ENCODE measurements around the gene NEURL1B.
"Not testable (repeated sequence)": the region's sequence is repeated elsewhere in the genome, so short reads cannot be mapped to it uniquely, and the experiment has no call there.

NEURL1B gene

DNA sequence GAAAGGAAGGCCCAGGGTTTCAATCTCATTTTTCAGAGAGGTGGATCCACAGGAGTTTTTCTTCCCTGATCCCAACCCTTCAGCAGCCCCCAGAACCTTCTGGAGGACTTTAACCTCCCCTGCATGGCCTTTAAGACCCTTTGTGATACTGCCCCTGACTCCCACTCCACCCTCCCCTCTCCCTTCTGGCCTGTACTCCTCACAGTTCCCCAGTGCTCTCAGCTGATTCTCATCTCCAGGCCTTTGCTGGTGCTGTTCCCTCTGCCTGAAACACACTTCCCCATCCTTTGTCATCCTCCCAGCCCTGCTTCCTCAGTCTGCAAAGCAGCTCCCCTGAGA is 18.5 kb downstream of the NEURL1B start:
- no peak for DNase-seq

DNA sequence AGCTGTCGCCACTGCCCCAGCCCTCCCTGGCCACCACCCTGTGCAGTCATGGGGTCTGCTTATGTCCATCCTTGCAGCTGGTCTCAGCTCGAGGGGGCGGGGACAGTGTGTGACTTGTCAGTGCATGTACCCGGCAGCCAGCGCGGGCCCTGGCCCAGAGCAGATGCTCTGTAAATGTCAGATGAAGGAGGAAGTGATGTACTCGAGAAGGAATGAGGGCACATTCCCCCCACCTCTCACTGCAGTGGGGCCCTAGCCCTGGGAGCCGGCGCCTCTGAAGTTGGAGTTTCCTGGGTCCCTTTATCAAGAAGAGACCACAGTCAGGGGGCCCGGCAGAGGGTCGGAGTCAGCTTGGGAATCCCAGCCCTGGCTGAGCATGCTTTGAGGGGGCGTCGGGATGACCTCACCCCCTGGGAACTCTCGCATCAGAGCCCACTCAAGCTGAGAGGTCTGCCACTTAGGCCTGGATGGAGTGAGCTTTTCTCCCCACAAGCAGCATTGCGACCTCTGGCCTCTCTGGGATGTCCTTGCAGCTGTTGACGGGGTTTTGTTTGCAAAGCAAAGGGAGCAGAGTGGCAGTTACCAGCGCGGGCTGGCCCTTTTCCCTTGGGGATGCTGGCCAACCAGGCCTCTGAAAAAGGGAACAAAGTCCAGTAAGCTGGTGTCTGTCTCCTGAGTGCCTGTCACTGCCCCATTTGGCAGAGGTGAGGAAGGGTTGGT is 19.0 kb downstream of the NEURL1B start:
- DNase-seq, result peak in 1 of 2 donors; percentile 19

GRCh38 chr5:172660974-172661373 is 19.9 kb downstream of the NEURL1B start:
- DNase-seq, result no peak

DNA sequence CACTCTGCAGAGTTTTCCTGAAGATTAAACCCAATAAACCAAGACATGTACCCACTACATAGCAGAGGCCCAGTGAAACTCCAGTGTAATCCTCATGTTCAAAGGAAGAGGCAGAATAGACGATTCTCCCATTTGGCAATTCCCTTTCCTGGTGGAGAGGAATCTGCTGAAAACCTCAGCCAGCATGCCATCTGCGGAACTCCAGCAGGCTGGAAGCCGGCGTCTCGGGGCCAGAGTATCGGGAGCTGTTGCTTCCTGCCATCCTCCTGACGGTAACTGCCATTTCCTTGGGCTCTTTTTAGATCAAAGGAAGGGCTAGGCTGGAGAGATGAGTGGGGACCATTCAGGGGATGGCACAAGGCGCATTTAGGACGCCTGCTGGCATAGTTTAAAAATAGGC is 20.5 kb downstream of the NEURL1B start:
- no peak for DNase-seq

GRCh38 chr5:172662596-172662995 is 21.5 kb downstream of the NEURL1B start:
- DNase-seq, result no peak

DNA sequence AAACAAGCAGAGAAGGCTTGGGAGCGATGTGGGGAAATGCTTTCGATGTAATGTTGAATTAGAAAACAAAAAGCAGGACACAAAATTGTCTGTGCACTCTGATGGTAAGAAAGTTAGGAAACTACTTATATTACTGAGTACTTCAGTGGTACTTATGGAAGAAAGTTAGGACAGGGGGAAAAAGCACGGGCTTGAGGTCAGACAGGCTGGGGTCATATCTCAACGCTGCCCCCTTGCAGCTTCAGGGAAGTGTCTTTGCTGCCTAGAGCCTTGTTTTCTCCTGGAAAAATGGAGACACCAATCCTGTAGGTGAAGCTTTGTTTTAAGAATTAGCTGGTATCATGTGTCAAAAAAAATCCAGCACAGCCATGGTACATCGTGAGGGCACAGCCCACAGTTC is 23.0 kb downstream of the NEURL1B start:
- DNase-seq, result no peak

DNA sequence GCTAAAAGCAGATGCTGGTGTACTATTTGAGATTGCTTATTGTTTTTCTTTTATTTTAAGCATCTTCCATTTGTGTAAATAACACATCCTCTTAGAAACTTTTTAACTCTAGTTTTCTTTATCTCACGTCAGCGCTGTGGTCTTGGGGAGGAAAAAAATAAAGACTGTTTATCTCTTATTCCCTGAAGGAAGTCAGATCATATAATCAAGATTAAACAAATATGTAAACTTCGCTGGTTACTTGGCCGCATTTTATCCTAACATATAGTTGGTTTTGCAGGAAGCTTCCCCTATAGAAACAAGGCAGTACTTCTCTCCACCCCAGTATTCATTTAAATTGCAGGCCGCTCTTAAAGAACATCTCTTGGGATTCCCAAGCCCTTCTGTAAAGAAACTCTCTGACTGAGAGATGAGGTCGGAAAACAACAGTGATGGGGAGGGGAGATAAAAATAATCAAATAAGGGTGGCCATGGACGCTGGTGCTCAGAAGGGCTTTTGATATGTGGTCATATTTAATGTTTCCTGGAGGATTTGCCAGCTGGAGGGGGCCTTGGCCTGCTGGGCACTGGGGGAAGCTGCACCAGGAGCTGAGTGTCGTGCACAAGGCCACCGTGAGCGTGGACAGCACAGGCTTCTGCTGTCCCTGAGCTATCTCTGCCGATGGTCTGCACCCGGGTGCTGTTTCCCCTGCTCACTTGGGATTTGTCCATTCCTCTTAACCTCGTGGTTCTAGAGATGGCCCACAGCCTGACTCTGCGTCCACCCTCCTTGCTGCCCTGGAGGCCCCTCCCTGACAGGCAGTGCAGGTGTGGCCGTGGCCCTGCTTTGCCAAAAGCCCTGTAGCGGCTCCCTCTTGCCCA is 23.8 kb downstream of the NEURL1B start:
- DNase-seq, result no peak

- no peak for DNase-seq
These were observed 25.2 kb downstream of the NEURL1B start for GRCh38 chr5:172666251-172666650.

- DNase-seq, result no peak
These were observed 26.9 kb downstream of the NEURL1B start for GRCh38 chr5:172667786-172668593.

- DNase-seq, result no peak
These were observed 27.6 kb downstream of the NEURL1B start for GRCh38 chr5:172668594-172669071.

- no peak for DNase-seq
These were observed 28.4 kb downstream of the NEURL1B start for GRCh38 chr5:172669386-172670004.

DNA sequence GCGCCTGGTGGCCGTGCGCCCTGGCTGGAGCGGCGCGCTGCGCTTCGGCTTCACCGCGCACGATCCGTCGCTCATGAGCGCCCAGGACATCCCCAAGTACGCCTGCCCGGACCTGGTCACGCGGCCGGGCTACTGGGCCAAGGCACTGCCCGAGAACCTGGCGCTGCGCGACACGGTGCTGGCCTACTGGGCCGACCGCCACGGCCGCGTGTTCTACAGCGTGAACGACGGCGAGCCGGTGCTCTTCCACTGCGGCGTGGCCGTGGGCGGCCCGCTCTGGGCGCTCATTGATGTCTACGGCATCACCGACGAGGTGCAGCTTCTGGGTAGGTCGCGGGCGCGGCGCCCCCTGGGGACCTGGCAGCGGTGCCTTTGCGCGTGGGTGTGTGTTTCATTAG is 28.9 kb downstream of the NEURL1B start:
- no peak for DNase-seq

GRCh38 chr5:172670444-172670843 is 29.4 kb downstream of the NEURL1B start:
- DNase-seq, result no peak

- no peak for DNase-seq
These were observed 30.0 kb downstream of the NEURL1B start for GRCh38 chr5:172671091-172671490.

DNA sequence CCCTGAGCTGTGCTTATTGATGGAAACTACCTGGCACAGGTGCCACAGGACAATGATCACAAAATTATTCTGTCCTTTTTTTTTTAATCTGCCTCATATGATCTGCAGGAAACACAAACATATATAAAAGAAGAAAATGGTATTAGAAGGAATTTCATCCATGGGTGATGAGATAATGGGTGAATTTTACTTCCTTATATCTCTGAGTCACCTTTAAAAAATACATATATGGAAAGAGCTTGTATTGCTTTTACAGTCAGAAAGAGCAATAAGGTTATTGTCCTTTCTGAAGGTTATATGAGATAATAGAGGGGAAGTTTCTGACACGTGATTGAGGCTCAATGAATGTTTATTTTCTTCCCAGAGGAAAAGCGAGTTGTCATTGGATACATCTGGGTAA is 31.6 kb downstream of the NEURL1B start:
- DNase-seq, result no peak

DNA sequence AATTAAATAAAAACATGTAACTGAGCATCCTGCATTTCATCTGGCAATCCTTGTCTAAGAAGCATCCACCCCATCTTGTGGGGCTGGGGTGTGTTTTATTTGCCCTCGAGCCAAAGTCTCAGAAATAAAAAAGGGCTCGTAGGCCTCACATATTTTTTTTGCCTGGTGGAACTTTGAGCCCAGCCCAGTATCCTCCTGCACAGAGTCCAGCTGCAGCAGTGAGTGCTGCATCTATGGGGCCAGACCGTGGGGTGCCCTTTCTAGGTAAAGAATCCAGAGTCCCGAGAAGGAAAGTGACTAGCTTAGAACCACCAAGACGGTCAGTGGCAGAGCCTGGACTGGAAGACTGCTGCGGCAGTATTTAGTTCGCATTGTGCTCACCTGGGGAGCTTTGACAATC is 33.1 kb downstream of the NEURL1B start:
- DNase-seq, result no peak

GRCh38 chr5:172676914-172677475 is 35.9 kb downstream of the NEURL1B start:
- DNase-seq, result no peak

DNA sequence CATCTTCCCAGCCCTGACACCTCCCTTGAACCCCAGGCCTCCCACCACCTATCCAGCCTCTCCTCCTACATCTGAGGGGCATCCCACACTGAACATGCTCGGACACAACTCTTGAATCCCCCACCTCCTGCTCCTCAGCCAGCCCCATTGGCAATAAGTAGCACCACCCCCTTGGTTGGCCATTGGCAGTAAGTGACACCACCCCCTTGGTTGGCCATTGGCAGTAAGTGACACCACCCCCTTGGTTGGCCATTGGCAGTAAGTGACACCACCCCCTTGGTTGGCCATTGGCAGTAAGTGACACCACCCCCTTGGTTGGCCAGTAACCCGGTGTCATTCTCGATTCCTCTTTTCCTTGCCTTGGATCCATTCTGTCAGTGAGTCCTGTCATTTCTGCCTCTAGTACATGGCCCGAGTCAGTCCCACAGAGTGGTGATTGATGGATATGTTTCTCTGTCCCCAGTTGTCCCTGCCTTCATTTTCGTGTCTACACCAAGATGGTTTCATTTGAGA is 37.4 kb downstream of the NEURL1B start:
- not testable (repeated sequence) for DNase-seq

DNA sequence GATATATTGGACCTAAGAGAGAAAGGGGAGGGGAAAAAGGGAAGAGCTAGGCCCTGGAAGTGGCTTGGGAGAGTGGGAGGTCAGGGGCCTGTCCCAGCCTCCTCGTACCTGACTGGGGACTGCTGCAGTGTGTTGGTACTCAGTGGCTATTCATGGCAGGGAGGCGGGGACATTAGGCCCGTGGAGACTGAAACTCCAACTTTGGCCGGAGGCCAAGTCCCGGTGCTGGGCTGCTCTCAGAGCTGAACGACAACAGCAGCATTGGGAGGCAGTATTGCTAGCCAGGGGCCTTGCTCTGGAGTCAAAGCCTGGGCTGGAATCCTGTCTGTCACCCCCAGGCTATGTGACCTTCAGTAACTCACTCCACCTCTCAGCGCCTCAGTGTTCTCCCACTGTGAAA is 37.8 kb downstream of the NEURL1B start:
- DNase-seq, result no peak

DNA sequence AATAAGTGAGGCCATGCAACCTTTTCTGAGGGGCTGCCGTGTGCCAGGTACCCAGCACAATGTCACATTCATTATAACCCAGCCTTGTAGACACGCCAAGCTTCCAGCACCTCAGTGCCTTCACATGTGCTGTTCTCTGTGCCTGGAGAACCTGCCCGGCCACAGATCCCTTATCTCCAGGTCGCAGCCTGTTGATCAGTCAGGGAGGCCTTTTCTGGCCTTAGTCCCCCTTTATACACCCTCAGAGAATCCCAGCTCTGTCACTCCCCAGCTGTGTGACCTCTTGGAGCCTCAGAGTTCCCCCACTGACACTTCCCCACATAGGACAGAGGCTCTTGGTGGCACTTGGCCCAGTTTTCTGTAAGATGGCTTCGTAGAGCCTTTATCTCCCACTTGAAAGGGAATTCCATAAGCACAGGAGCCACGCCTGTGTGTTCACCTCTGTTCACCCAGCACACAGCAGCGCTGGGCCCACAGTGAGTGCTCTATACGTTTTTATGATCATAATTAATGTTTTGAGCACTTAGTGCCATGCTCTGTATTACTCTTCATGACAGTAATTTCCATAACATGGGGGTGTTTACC is 38.7 kb downstream of the NEURL1B start:
- DNase-seq, result no peak

- peak in 1 of 2 donors; percentile 34 for DNase-seq
These were observed 39.9 kb downstream of the NEURL1B start for GRCh38 chr5:172680921-172681320.

GRCh38 chr5:172681421-172681820 is 40.4 kb downstream of the NEURL1B start:
- no peak for DNase-seq
